ENCODE data around the gene PKDREJ. TPM values are rescaled to one million over a fixed set of nuclear protein-coding genes. Genes with fewer than 3 reads are reported as not detected.
"Not testable (repeated sequence)": the region's sequence is repeated elsewhere in the genome, so short reads cannot be mapped to it uniquely, and the experiment has no call there.

The PKDREJ gene
- total and polyA plus RNA-seq, 2 donors = 0.05 to 0.14 TPM

- not testable (repeated sequence) for DNase-seq (ENCODE audit: extremely low spot score)
Observed at GRCh38 chr22:46265627-46266026, 2.5 kb upstream of the PKDREJ start.

GRCh38 chr22:46264520-46264919 is 1.4 kb upstream of the PKDREJ start:
- H3K4me3 ChIP-seq (ENCODE audit: low read depth, low read length); H3K27ac ChIP-seq (ENCODE audit: low read depth); DNase-seq (ENCODE audit: extremely low spot score); H3K36me3 ChIP-seq (ENCODE audit: insufficient read depth); H3K4me1 ChIP-seq (ENCODE audit: insufficient read depth): not testable (repeated sequence)
- 96% methylated on average over 6 of the region's 6 CpGs for WGBS

More at GRCh38 chr22:46265627-46266026, 2.5 kb upstream of the PKDREJ start:
- not testable (repeated sequence) for H3K4me1 ChIP-seq (ENCODE audit: insufficient read depth); H3K4me3 ChIP-seq (ENCODE audit: low read depth, low read length); H3K36me3 ChIP-seq (ENCODE audit: insufficient read depth); H3K27ac ChIP-seq (ENCODE audit: low read depth)
- WGBS = 92% methylated on average over 4 of the region's 4 CpGs

- H3K27ac ChIP-seq (ENCODE audit: low read depth) = no peak overlapping the region
- no peak for DNase-seq (ENCODE audit: extremely low spot score)
- peak overlapping the region; percentile 49 for H3K4me3 ChIP-seq (ENCODE audit: low read depth, low read length)
- no peaks in the 10 kb centered on the region for H3K4me1 ChIP-seq (ENCODE audit: insufficient read depth)
- WGBS = 6% methylated on average over 109 of the region's 109 CpGs
- H3K36me3 ChIP-seq (ENCODE audit: insufficient read depth) = no peaks in the 10 kb centered on the region
Observed at GRCh38 chr22:46262449-46263215, 511 bp downstream of the PKDREJ start.

- WGBS = 78% methylated on average over 6 of the region's 6 CpGs
- Histone ChIP-seq H3K4me3 (ENCODE audit: low read depth, low read length) (no peak overlapping the region), H3K4me1 (ENCODE audit: insufficient read depth) (no peaks in the 10 kb centered on the region), H3K27ac (ENCODE audit: low read depth) (no peak overlapping the region), H3K36me3 (ENCODE audit: insufficient read depth) (no peaks in the 10 kb centered on the region)
- no peak for DNase-seq (ENCODE audit: extremely low spot score)
Observed at GRCh38 chr22:46260038-46260437, 3.1 kb downstream of the PKDREJ start.

GRCh38 chr22:46259374-46259773 is 3.8 kb downstream of the PKDREJ start:
- Histone ChIP-seq H3K4me1 (ENCODE audit: insufficient read depth) (no peaks in the 10 kb centered on the region), H3K27ac (ENCODE audit: low read depth) (no peak overlapping the region), H3K36me3 (ENCODE audit: insufficient read depth) (no peaks in the 10 kb centered on the region), H3K4me3 (ENCODE audit: low read depth, low read length) (no peak overlapping the region)
- 74% methylated on average over 12 of the region's 12 CpGs for WGBS
- DNase-seq (ENCODE audit: extremely low spot score) = no peak

- 56% methylated on average over 8 of the region's 8 CpGs for WGBS
- Histone ChIP-seq H3K4me1 (ENCODE audit: insufficient read depth) (no peaks in the 10 kb centered on the region), H3K4me3 (ENCODE audit: low read depth, low read length) (no peak overlapping the region), H3K36me3 (ENCODE audit: insufficient read depth) (no peaks in the 10 kb centered on the region), H3K27ac (ENCODE audit: low read depth) (no peak overlapping the region)
- DNase-seq (ENCODE audit: extremely low spot score) = no peak
Observed at GRCh38 chr22:46256358-46256958, 6.7 kb downstream of the PKDREJ start.

GRCh38 chr22:46251816-46252380 is 11.2 kb downstream of the PKDREJ start:
- Histone ChIP-seq H3K27ac (ENCODE audit: low read depth) (no peak overlapping the region), H3K36me3 (ENCODE audit: insufficient read depth) (no peaks in the 10 kb centered on the region), H3K4me3 (ENCODE audit: low read depth, low read length) (no peak overlapping the region), H3K4me1 (ENCODE audit: insufficient read depth) (no peaks in the 10 kb centered on the region)
- 87% methylated on average over 9 of the region's 9 CpGs for WGBS
- no peak for DNase-seq (ENCODE audit: extremely low spot score)

GRCh38 chr22:46251266-46251665 is 11.9 kb downstream of the PKDREJ start:
- DNase-seq (ENCODE audit: extremely low spot score) = no peak
- no peaks in the 10 kb centered on the region for H3K36me3 ChIP-seq (ENCODE audit: insufficient read depth)
- 62% methylated on average over 7 of the region's 7 CpGs for WGBS
- no peak overlapping the region for H3K27ac ChIP-seq (ENCODE audit: low read depth)
- H3K4me3 ChIP-seq (ENCODE audit: low read depth, low read length) = no peak overlapping the region
- no peaks in the 10 kb centered on the region for H3K4me1 ChIP-seq (ENCODE audit: insufficient read depth)

GRCh38 chr22:46250783-46251125 is 12.4 kb downstream of the PKDREJ start:
- Histone ChIP-seq H3K4me3 (ENCODE audit: low read depth, low read length) (peak overlapping the region; percentile 74), H3K4me1 (ENCODE audit: insufficient read depth) (no peaks in the 10 kb centered on the region)
- 4% methylated on average over 25 of the region's 25 CpGs for WGBS

GRCh38 chr22:46250035-46250782 is 12.9 kb downstream of the PKDREJ start, which contains the start of gene CDPF1:
Gene CDPF1, minus strand, starts transcription at chr22:46250293. Its CDS starts 2,009 bp downstream, at chr22:46248284.
- Histone ChIP-seq H3K36me3 (ENCODE audit: insufficient read depth) (no peaks in the 10 kb centered on the region), H3K4me1 (ENCODE audit: insufficient read depth) (no peaks in the 10 kb centered on the region), H3K4me3 (ENCODE audit: low read depth, low read length) (peak within 1 kb of the TSS; percentile 74), H3K27ac (ENCODE audit: low read depth) (peak within 1 kb of the TSS; percentile 89)
- WGBS = under 1% methylated on average over 89 of the region's 89 CpGs
- DNase-seq (ENCODE audit: extremely low spot score) = peak; percentile 14

More at GRCh38 chr22:46250783-46251125, 12.4 kb downstream of the PKDREJ start:
- peak overlapping the region; percentile 46 for H3K27ac ChIP-seq (ENCODE audit: low read depth)
- DNase-seq (ENCODE audit: extremely low spot score) = no peak
- no peaks in the 10 kb centered on the region for H3K36me3 ChIP-seq (ENCODE audit: insufficient read depth)

GRCh38 chr22:46247443-46247975 is 15.6 kb downstream of the PKDREJ start:
- Histone ChIP-seq H3K4me1 (ENCODE audit: insufficient read depth) (no peaks in the 10 kb centered on the region), H3K36me3 (ENCODE audit: insufficient read depth) (peaks cover 3% of the 10 kb centered on the region), H3K4me3 (ENCODE audit: low read depth, low read length) (no peak overlapping the region), H3K27ac (ENCODE audit: low read depth) (no peak overlapping the region)
- DNase-seq (ENCODE audit: extremely low spot score) = no peak
- WGBS = 90% methylated on average over 2 of the region's 2 CpGs

- 94% methylated on average over 10 of the region's 10 CpGs for WGBS
- no peak for DNase-seq (ENCODE audit: extremely low spot score)
- Histone ChIP-seq H3K27ac (ENCODE audit: low read depth) (no peak overlapping the region), H3K36me3 (ENCODE audit: insufficient read depth) (peaks cover 3% of the 10 kb centered on the region), H3K4me1 (ENCODE audit: insufficient read depth) (no peaks in the 10 kb centered on the region), H3K4me3 (ENCODE audit: low read depth, low read length) (no peak overlapping the region)
Observed at GRCh38 chr22:46246178-46246577, 17.0 kb downstream of the PKDREJ start.

GRCh38 chr22:46245511-46245910 is 17.6 kb downstream of the PKDREJ start:
- peaks cover 3% of the 10 kb centered on the region for H3K36me3 ChIP-seq (ENCODE audit: insufficient read depth)
- H3K4me1 ChIP-seq (ENCODE audit: insufficient read depth) = no peaks in the 10 kb centered on the region
- no peak overlapping the region for H3K27ac ChIP-seq (ENCODE audit: low read depth)
- DNase-seq (ENCODE audit: extremely low spot score) = no peak
- 39% methylated on average over 16 of the region's 16 CpGs for WGBS
- no peak overlapping the region for H3K4me3 ChIP-seq (ENCODE audit: low read depth, low read length)
